K562 (cell line): ENCODE data around the gene CDK9. TPM values are rescaled to one million over a fixed set of nuclear protein-coding genes. Genes with fewer than 3 reads are reported as not detected.
A peak's percentile ranks its signal among the peaks of the same experiment; 100 is the strongest.

Source experiments
- ARID3A ChIP-seq: IDR thresholded peaks from 2 replicates; pipeline ENCODE4 v1.6.1; 2012; ENCODE audit warnings: low read depth, low read length, improper control_type of control experiment, borderline replicate concordance
- COPS2 ChIP-seq: fragments of 450-650 bp; conservative IDR thresholded peaks from 2 replicates; pipeline ENCODE4 v1.6.1; 2016; ENCODE audit warnings: mild to moderate bottlenecking, moderate library complexity
- DEAF1 ChIP-seq: fragments of 450-650 bp; formaldehyde crosslinking; IDR thresholded peaks from 2 replicates; pipeline ENCODE4 v1.4.0; 2020; ENCODE audit warnings: mild to moderate bottlenecking, moderate library complexity
- MNT ChIP-seq, 2 experiments: fragments of 450-650 bp; conservative IDR thresholded peaks; 2 replicates each; pipeline ENCODE4 v1.6.1; 2017; ENCODE audit warnings: mild to moderate bottlenecking in 2 of 2, moderate library complexity in 2 of 2
- PBX2 ChIP-seq, 2 experiments: IDR thresholded peaks in 1 of 2; conservative IDR thresholded peaks in 1 of 2; 2 replicates each; pipeline ENCODE4 v1.6.1; 2016; ENCODE audit warnings: low read depth in 2 of 2, mild to moderate bottlenecking in 1 of 2, missing compliant biosample characterization in 1 of 2, missing genetic modification characterization in 1 of 2, moderate library complexity in 1 of 2
- RAD21 ChIP-seq, 2 experiments: fragments of 250-450 bp in 1 of 2; fragments of 450-650 bp in 1 of 2; sonication (Bioruptor Pico) in 1 of 2; formaldehyde crosslinking in 1 of 2; IDR thresholded peaks in 1 of 2; conservative IDR thresholded peaks in 1 of 2; 2 replicates each; pipeline versions ENCODE4 v1.4.0 to v1.8.0; 2020 to 2022; ENCODE audit warnings: mild to moderate bottlenecking in 2 of 2, moderate library complexity in 1 of 2
- REST ChIP-seq, 2 experiments: fragments of 450-650 bp; formaldehyde crosslinking in 1 of 2; IDR thresholded peaks; 2 replicates each; pipeline versions ENCODE4 v1.4.0 to v1.6.1; 2014 to 2020; ENCODE audit warnings: mild to moderate bottlenecking in 2 of 2, borderline replicate concordance in 1 of 2, low read depth in 1 of 2
- SMC3 ChIP-seq: conservative IDR thresholded peaks from 2 replicates; pipeline ENCODE4 v1.6.1; 2011; ENCODE audit warnings: low read depth, low read length, improper control_type of control experiment; ENCODE audit not compliant: insufficient read depth
- TRIM24 ChIP-seq, 2 experiments: fragments of 450-650 bp; IDR thresholded peaks; 2 replicates each; pipeline ENCODE4 v1.6.1; 2016
- polyA plus RNA-seq, 8 experiments: library from polyadenylated mRNA; depleted of rRNA in 4 of 8; stranded (reverse) in 5 of 8; unstranded in 3 of 8; fragments of >200 nt; fragmentation: Nextera tagmentation in 2 of 8; fragmentation: Illumina TruSeq in 1 of 8; extraction: Ambion mirVana in 2 of 8; extraction: Trizol in 1 of 8; gene quantifications; 2 replicates each; pipeline versions ENCODE4 v1.2.1 to v1.2.3, GENCODE V29; 2011 to 2014; ENCODE audit warnings: inconsistent platforms in 1 of 8, missing spikeins in 1 of 8
- total RNA-seq, 7 experiments: library from RNA; depleted of rRNA in 6 of 7; stranded (reverse); fragments of >200 nt in 6 of 7; fragmentation: Illumina TruSeq in 2 of 7; extraction: Trizol in 2 of 7; gene quantifications; 2 replicates each; pipeline versions ENCODE4 v1.2.1 to v1.2.3, GENCODE V29; 2011 to 2021; ENCODE audit warnings: low replicate concordance in 1 of 7

The CDK9 gene
- total and polyA plus RNA-seq, 9 of the 15 experiments (the other 6 are each of a cell fraction or from before 2014, with no cell fraction given): 4.2 to 78.6 (median 33.0) TPM

- TF ChIP-seq MNT (conservative IDR thresholded peaks at IDR 0.05) (0 out of 4 replicates have a peak, but pooled peaks of 1 of the 2 experiments have one; percentile 12), REST (IDR thresholded peaks at IDR 0.05; ENCODE audit: borderline replicate concordance) (peak; percentile 53), REST (CRISPR knock-in tag; IDR thresholded peaks at IDR 0.05; ENCODE audit: low read depth) (no peak), COPS2 (no peak), TRIM24 (IDR thresholded peaks at IDR 0.05) (peak in 1 of 2 experiments; percentile 3; a peak in 1 of 4 replicates), SMC3 (0 out of 2 replicates have a peak, but pooled peaks have one; percentile 3), ARID3A (no peak), PBX2 (CRISPR knock-in tag; IDR thresholded peaks at IDR 0.05; ENCODE audit: low read depth) (no peak), PBX2 (tag; conservative IDR thresholded peaks at IDR 0.05; ENCODE audit: low read depth) (peak; percentile 1; the same call in 1 of the 2 replicates), DEAF1 (0 out of 2 replicates have a peak, but pooled peaks have one; percentile 23), RAD21 (CRISPR knock-in tag; conservative IDR thresholded peaks at IDR 0.05 in 1 of 2, IDR thresholded peaks at IDR 0.05 in 1 of 2) (peak; percentile 25 to 57)
Measured at GRCh38 chr9:127786773-127787104, 905 bp downstream of the CDK9 start (continued).
